ENCODE measurements around the gene EFL1. TPM values are rescaled to one million over a fixed set of nuclear protein-coding genes. Genes with fewer than 3 reads are reported as not detected.
"Not testable (repeated sequence)": the region's sequence is repeated elsewhere in the genome, so short reads cannot be mapped to it uniquely, and the experiment has no call there.

Gene EFL1
- total RNA-seq = 13.8 TPM
- long read RNA-seq, transcript EFL1-201 (20 exons, 3,675 nt) = major isoform, 31 of 41 reads
- long read RNA-seq, partial matches to known transcripts = 5 of 41 reads
- long read RNA-seq, other reads (novel, unspliced or antisense) = 5 of 41 reads

GRCh38 chr15:82262422-82263026 lies at the start of gene EFL1, which contains the start of gene SAXO2:
Gene EFL1, minus strand, starts transcription at chr15:82262734. Its CDS starts 956 bp downstream, at chr15:82261778.
Gene SAXO2, plus strand, starts transcription at chr15:82262818. Its CDS starts 62 bp downstream, at chr15:82262880.
- Histone ChIP-seq H3K4me3 (peak within 1 kb of the TSS; percentile 72), H3K36me3 (peaks cover 15% of the 10 kb centered on the region), H3K27me3 (no peaks in the 10 kb centered on the region), H3K9me3 (no peaks in the 10 kb centered on the region), H3K27ac (peak within 1 kb of the TSS; percentile 69), H3K4me1 (peaks cover 12% of the 10 kb centered on the region)
- DNase-seq (peak; percentile 98), ATAC-seq (peak; percentile 99)
- TF ChIP-seq CTCF (IDR thresholded peaks at IDR 0.05) = no peak
- intact Hi-C loops (cut with DNase I) = no loop called here

GRCh38 chr15:82311321-82311720 lies 48.8 kb upstream of the EFL1 start:
- peak; percentile 2 for DNase-seq
- not testable (repeated sequence) for H3K27me3 ChIP-seq, ATAC-seq, H3K36me3 ChIP-seq, H3K27ac ChIP-seq, H3K4me1 ChIP-seq, H3K4me3 ChIP-seq, H3K9me3 ChIP-seq
- intact Hi-C loops (cut with DNase I) = loop anchor here (10.0 kb wide), 1 partner anchor 747 kb away; no protein-coding TSS in a partner anchor

- no peaks in the 10 kb centered on the region for H3K4me1 ChIP-seq
- H3K4me3 ChIP-seq = no peak overlapping the region
- ATAC-seq (no peak), DNase-seq (no peak)
- no peaks in the 10 kb centered on the region for H3K27me3 ChIP-seq
- no peaks in the 10 kb centered on the region for H3K9me3 ChIP-seq
- TF ChIP-seq CTCF (IDR thresholded peaks at IDR 0.05) = no peak
- no peak overlapping the region for H3K27ac ChIP-seq
- intact Hi-C loops (cut with DNase I) = loop anchor here (10.0 kb wide), 1 partner anchor 745 kb away; no protein-coding TSS in a partner anchor
- no peaks in the 10 kb centered on the region for H3K36me3 ChIP-seq
Observed at GRCh38 chr15:82309802-82310201, 47.3 kb upstream of the EFL1 start.

- intact Hi-C loops (cut with DNase I) = no loop called here
- no peaks in the 10 kb centered on the region for H3K36me3 ChIP-seq
- ATAC-seq (no peak), DNase-seq (peak; percentile 36)
- no peak overlapping the region for H3K4me3 ChIP-seq
- TF ChIP-seq CTCF (IDR thresholded peaks at IDR 0.05) = no peak
- no peaks in the 10 kb centered on the region for H3K27me3 ChIP-seq
- no peaks in the 10 kb centered on the region for H3K4me1 ChIP-seq
- H3K27ac ChIP-seq = no peak overlapping the region
- no peaks in the 10 kb centered on the region for H3K9me3 ChIP-seq
Observed at GRCh38 chr15:82307714-82308081, 45.2 kb upstream of the EFL1 start.

- no peaks in the 10 kb centered on the region for H3K4me1 ChIP-seq
- H3K4me3 ChIP-seq = no peak overlapping the region
- intact Hi-C loops (cut with DNase I) = no loop called here
- no peak for TF ChIP-seq CTCF (IDR thresholded peaks at IDR 0.05)
- H3K36me3 ChIP-seq = no peaks in the 10 kb centered on the region
- DNase-seq = peak; percentile 38
- H3K9me3 ChIP-seq = no peaks in the 10 kb centered on the region
- ATAC-seq = no peak
- H3K27me3 ChIP-seq = no peaks in the 10 kb centered on the region
- no peak overlapping the region for H3K27ac ChIP-seq
Observed at GRCh38 chr15:82306791-82307713, 44.5 kb upstream of the EFL1 start.

- no peaks in the 10 kb centered on the region for H3K4me1 ChIP-seq
- peak; percentile 56 for DNase-seq
- no peak for ATAC-seq
- H3K9me3 ChIP-seq = no peaks in the 10 kb centered on the region
- H3K4me3 ChIP-seq = no peak overlapping the region
- TF ChIP-seq CTCF (IDR thresholded peaks at IDR 0.05) = no peak
- no peak overlapping the region for H3K27ac ChIP-seq
- no peaks in the 10 kb centered on the region for H3K36me3 ChIP-seq
- intact Hi-C loops (cut with DNase I) = no loop called here
- H3K27me3 ChIP-seq = no peaks in the 10 kb centered on the region
Observed at GRCh38 chr15:82305621-82306048, 43.1 kb upstream of the EFL1 start.
